Activated naive CD8-positive, alpha-beta T cell treated with anti-CD3 and anti-CD28 coated beads, Interleukin-2, amount 50 U/mL, for 24 hours (primary cell): Measurements from ENCODE around the gene MMAA.
"Not testable (repeated sequence)": the region's sequence is repeated elsewhere in the genome, so short reads cannot be mapped to it uniquely, and the experiment has no call there.

Experiments
- ATAC-seq: fragments of 150-1000 bp; cut with Tn5 transposase; one replicate; pipeline ENCODE4 v1.10.0; 2021
- DNase-seq: peaks from one replicate; pipeline ENCODE4 v3.0.0; 2021
- H3K27ac Mint-ChIP-seq: one replicate; pipeline ENCODE4 v1.8.0; 2021; ENCODE audit warnings: mild to moderate bottlenecking, mixed read lengths
- H3K27me3 Mint-ChIP-seq: one replicate; pipeline ENCODE4 v1.8.0; 2021; ENCODE audit warnings: mixed read lengths
- H3K36me3 Mint-ChIP-seq: one replicate; pipeline ENCODE4 v1.8.0; 2021; ENCODE audit warnings: low read depth, mixed read lengths
- H3K4me1 Mint-ChIP-seq: one replicate; pipeline ENCODE4 v1.8.0; 2021; ENCODE audit warnings: mixed read lengths
- H3K4me3 Mint-ChIP-seq: one replicate; pipeline ENCODE4 v1.8.0; 2021; ENCODE audit warnings: mild to moderate bottlenecking, moderate library complexity, mixed read lengths
- H3K9me3 Mint-ChIP-seq: one replicate; pipeline ENCODE4 v1.8.0; 2021; ENCODE audit warnings: mixed read lengths

Gene MMAA

GRCh38 chr4:145618210-145618931 is 814 bp upstream of the MMAA start:
- peaks cover 15% of the 10 kb centered on the region for H3K36me3 Mint-ChIP-seq
- peaks cover 2% of the 10 kb centered on the region for H3K27me3 Mint-ChIP-seq
- peaks cover 47% of the 10 kb centered on the region for H3K4me1 Mint-ChIP-seq
- ATAC-seq = no peak
- peak overlapping the region; percentile 98 for H3K27ac Mint-ChIP-seq
- peaks cover 4% of the 10 kb centered on the region for H3K9me3 Mint-ChIP-seq
- DNase-seq = peak; percentile 30
- peak overlapping the region; percentile 91 for H3K4me3 Mint-ChIP-seq

GRCh38 chr4:145619639-145619996 is 433 bp downstream of the MMAA start:
- Mint-ChIP-seq H3K9me3 (peaks cover 4% of the 10 kb centered on the region), H3K36me3 (peaks cover 15% of the 10 kb centered on the region), H3K4me1 (peaks cover 48% of the 10 kb centered on the region), H3K27ac (peak overlapping the region; percentile 98), H3K27me3 (peaks cover 2% of the 10 kb centered on the region), H3K4me3 (peak overlapping the region; percentile 91)
- peak; percentile 64 for DNase-seq
- peak; percentile 70 for ATAC-seq

GRCh38 chr4:145622067-145622466 is 2.9 kb downstream of the MMAA start:
- not testable (repeated sequence) for ATAC-seq, H3K4me3 Mint-ChIP-seq, H3K27ac Mint-ChIP-seq, H3K9me3 Mint-ChIP-seq, DNase-seq, H3K27me3 Mint-ChIP-seq
- Mint-ChIP-seq H3K4me1 (peaks cover 47% of the 10 kb centered on the region), H3K36me3 (peaks cover 15% of the 10 kb centered on the region)

GRCh38 chr4:145623831-145624230 is 4.6 kb downstream of the MMAA start:
- ATAC-seq (no peak), DNase-seq (no peak)
- peaks cover 20% of the 10 kb centered on the region for H3K36me3 Mint-ChIP-seq
- no peak overlapping the region for H3K4me3 Mint-ChIP-seq
- H3K4me1 Mint-ChIP-seq = peaks cover 39% of the 10 kb centered on the region
- H3K27me3 Mint-ChIP-seq = no peaks in the 10 kb centered on the region
- peak overlapping the region; percentile 33 for H3K27ac Mint-ChIP-seq
- H3K9me3 Mint-ChIP-seq = peaks cover 4% of the 10 kb centered on the region

GRCh38 chr4:145625677-145626622 is 6.8 kb downstream of the MMAA start:
- no peak for DNase-seq
- H3K4me1 Mint-ChIP-seq = peaks cover 29% of the 10 kb centered on the region
- H3K27ac Mint-ChIP-seq = no peak overlapping the region
- H3K9me3 Mint-ChIP-seq = peaks cover 4% of the 10 kb centered on the region
- no peaks in the 10 kb centered on the region for H3K27me3 Mint-ChIP-seq
- H3K4me3 Mint-ChIP-seq = no peak overlapping the region
- peaks cover 26% of the 10 kb centered on the region for H3K36me3 Mint-ChIP-seq
- no peak for ATAC-seq

- H3K36me3 Mint-ChIP-seq = peaks cover 19% of the 10 kb centered on the region
- no peak for DNase-seq
- H3K27me3 Mint-ChIP-seq = no peaks in the 10 kb centered on the region
- no peak overlapping the region for H3K27ac Mint-ChIP-seq
- no peak overlapping the region for H3K4me3 Mint-ChIP-seq
- H3K4me1 Mint-ChIP-seq = peaks cover 26% of the 10 kb centered on the region
- no peak for ATAC-seq
- H3K9me3 Mint-ChIP-seq = peaks cover 4% of the 10 kb centered on the region
Observed at GRCh38 chr4:145626623-145626982, 7.4 kb downstream of the MMAA start.

- Mint-ChIP-seq H3K4me3 (no peak overlapping the region), H3K9me3 (no peaks in the 10 kb centered on the region), H3K4me1 (peaks cover 8% of the 10 kb centered on the region), H3K27me3 (no peaks in the 10 kb centered on the region), H3K36me3 (peaks cover 14% of the 10 kb centered on the region), H3K27ac (no peak overlapping the region)
- ATAC-seq (no peak), DNase-seq (no peak)
Observed at GRCh38 chr4:145635117-145635516, 15.9 kb downstream of the MMAA start.

GRCh38 chr4:145635630-145636029 is 16.4 kb downstream of the MMAA start:
- H3K27me3 Mint-ChIP-seq = no peaks in the 10 kb centered on the region
- no peak overlapping the region for H3K4me3 Mint-ChIP-seq
- H3K36me3 Mint-ChIP-seq = peaks cover 19% of the 10 kb centered on the region
- H3K9me3 Mint-ChIP-seq = no peaks in the 10 kb centered on the region
- H3K4me1 Mint-ChIP-seq = peaks cover 8% of the 10 kb centered on the region
- no peak overlapping the region for H3K27ac Mint-ChIP-seq
- ATAC-seq = no peak
- no peak for DNase-seq

GRCh38 chr4:145639186-145639698 is 20.1 kb downstream of the MMAA start:
- Mint-ChIP-seq H3K36me3 (peaks cover 24% of the 10 kb centered on the region), H3K4me3 (no peak overlapping the region), H3K4me1 (peaks cover 4% of the 10 kb centered on the region)

GRCh38 chr4:145640236-145640635 is 21.1 kb downstream of the MMAA start:
- not testable (repeated sequence) for H3K27me3 Mint-ChIP-seq, H3K9me3 Mint-ChIP-seq, DNase-seq, ATAC-seq, H3K4me3 Mint-ChIP-seq, H3K27ac Mint-ChIP-seq, H3K4me1 Mint-ChIP-seq
- H3K36me3 Mint-ChIP-seq = peaks cover 25% of the 10 kb centered on the region

More at GRCh38 chr4:145639186-145639698, 20.1 kb downstream of the MMAA start:
- Mint-ChIP-seq H3K27me3 (no peaks in the 10 kb centered on the region), H3K9me3 (no peaks in the 10 kb centered on the region), H3K27ac (no peak overlapping the region)
- DNase-seq (no peak), ATAC-seq (no peak)

GRCh38 chr4:145643295-145643694 is 24.1 kb downstream of the MMAA start:
- no peak for DNase-seq
- Mint-ChIP-seq H3K27ac (no peak overlapping the region), H3K4me1 (no peaks in the 10 kb centered on the region), H3K9me3 (no peaks in the 10 kb centered on the region), H3K27me3 (no peaks in the 10 kb centered on the region), H3K4me3 (no peak overlapping the region), H3K36me3 (peaks cover 43% of the 10 kb centered on the region)
- ATAC-seq = no peak

- ATAC-seq (peak; percentile 36), DNase-seq (no peak)
- H3K27me3 Mint-ChIP-seq = no peaks in the 10 kb centered on the region
- no peak overlapping the region for H3K4me3 Mint-ChIP-seq
- peaks cover 38% of the 10 kb centered on the region for H3K36me3 Mint-ChIP-seq
- no peaks in the 10 kb centered on the region for H3K9me3 Mint-ChIP-seq
- H3K27ac Mint-ChIP-seq = no peak overlapping the region
- H3K4me1 Mint-ChIP-seq = no peaks in the 10 kb centered on the region
Observed at GRCh38 chr4:145644699-145645098, 25.5 kb downstream of the MMAA start.

GRCh38 chr4:145656156-145656555 is 37.0 kb downstream of the MMAA start:
- Mint-ChIP-seq H3K36me3 (peaks cover 81% of the 10 kb centered on the region), H3K4me3 (no peak overlapping the region), H3K4me1 (no peaks in the 10 kb centered on the region), H3K27me3 (no peaks in the 10 kb centered on the region), H3K9me3 (peaks cover 23% of the 10 kb centered on the region), H3K27ac (no peak overlapping the region)
- no peak for ATAC-seq
- no peak for DNase-seq

GRCh38 chr4:145660064-145660463 is 40.9 kb downstream of the MMAA start:
- ATAC-seq (no peak), DNase-seq (no peak)
- H3K27me3 Mint-ChIP-seq = no peaks in the 10 kb centered on the region
- peaks cover 39% of the 10 kb centered on the region for H3K9me3 Mint-ChIP-seq
- no peaks in the 10 kb centered on the region for H3K4me1 Mint-ChIP-seq
- H3K4me3 Mint-ChIP-seq = no peak overlapping the region
- H3K27ac Mint-ChIP-seq = no peak overlapping the region
- peaks cover 62% of the 10 kb centered on the region for H3K36me3 Mint-ChIP-seq

GRCh38 chr4:145663194-145663593 is 44.0 kb downstream of the MMAA start:
- DNase-seq (no peak), ATAC-seq (no peak)
- Mint-ChIP-seq H3K36me3 (peaks cover 37% of the 10 kb centered on the region), H3K27ac (no peak overlapping the region), H3K4me3 (no peak overlapping the region), H3K9me3 (peaks cover 39% of the 10 kb centered on the region), H3K4me1 (no peaks in the 10 kb centered on the region), H3K27me3 (peaks cover 2% of the 10 kb centered on the region)
